Panc1 (cell line): ENCODE data around the gene TNNT3.

Experiments used
- POLR2AphosphoS5 ChIP-seq: IDR thresholded peaks from 2 replicates; pipeline ENCODE4 v1.6.1; 2012; ENCODE audit warnings: mild to moderate bottlenecking, low read depth, low read length, moderate library complexity
- TF ChIP-seq, protein P1 (sequence below): fragments of 450-650 bp; IDR thresholded peaks from 2 replicates; pipeline ENCODE4 v1.5.1; 2017; ENCODE audit warnings: mild to moderate bottlenecking
- TF ChIP-seq, protein P2 (sequence below), 2 experiments: IDR thresholded peaks; 2 replicates each; pipeline ENCODE4 v1.6.1; 2011 to 2012; ENCODE audit warnings: low read depth in 2 of 2, control low read depth in 1 of 2, low read length in 1 of 2, mild to moderate bottlenecking in 1 of 2, moderate library complexity in 1 of 2; ENCODE audit not compliant: insufficient read depth in 1 of 2

DNA sequence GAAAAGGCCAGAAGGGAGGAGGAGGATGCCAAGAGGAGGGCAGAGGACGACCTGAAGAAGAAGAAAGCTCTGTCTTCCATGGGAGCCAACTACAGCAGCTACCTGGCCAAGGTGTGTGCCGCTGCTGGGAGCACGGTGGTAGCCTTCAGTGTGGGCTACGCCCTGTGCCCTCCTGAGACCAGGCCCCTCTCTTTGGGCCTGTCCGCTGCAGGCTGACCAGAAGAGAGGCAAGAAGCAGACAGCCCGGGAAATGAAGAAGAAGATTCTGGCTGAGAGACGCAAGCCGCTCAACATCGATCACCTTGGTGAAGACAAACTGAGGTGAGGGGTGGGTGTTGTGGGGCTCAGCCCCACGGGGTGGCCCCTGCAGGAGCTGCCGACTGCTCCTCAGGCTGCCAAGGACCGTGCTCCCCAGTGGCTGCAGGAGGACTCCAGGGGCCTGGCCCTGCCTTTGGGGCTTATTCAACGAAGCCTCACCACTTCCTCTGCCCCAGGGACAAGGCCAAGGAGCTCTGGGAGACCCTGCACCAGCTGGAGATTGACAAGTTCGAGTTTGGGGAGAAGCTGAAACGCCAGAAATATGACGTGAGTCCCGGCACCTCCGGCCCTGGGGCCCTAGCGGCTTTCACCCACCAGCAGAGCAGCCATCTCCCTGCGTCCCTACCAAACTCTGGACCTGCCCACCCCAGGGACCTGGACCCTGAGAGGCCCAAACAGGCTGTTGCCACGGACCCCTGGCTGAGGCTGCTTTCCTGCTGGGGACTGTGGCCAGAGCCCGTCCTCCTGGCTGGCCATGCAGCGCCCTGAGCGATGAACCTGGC lies 15.0 kb downstream of the TNNT3 start:
- TF ChIP-seq, protein P1, sequence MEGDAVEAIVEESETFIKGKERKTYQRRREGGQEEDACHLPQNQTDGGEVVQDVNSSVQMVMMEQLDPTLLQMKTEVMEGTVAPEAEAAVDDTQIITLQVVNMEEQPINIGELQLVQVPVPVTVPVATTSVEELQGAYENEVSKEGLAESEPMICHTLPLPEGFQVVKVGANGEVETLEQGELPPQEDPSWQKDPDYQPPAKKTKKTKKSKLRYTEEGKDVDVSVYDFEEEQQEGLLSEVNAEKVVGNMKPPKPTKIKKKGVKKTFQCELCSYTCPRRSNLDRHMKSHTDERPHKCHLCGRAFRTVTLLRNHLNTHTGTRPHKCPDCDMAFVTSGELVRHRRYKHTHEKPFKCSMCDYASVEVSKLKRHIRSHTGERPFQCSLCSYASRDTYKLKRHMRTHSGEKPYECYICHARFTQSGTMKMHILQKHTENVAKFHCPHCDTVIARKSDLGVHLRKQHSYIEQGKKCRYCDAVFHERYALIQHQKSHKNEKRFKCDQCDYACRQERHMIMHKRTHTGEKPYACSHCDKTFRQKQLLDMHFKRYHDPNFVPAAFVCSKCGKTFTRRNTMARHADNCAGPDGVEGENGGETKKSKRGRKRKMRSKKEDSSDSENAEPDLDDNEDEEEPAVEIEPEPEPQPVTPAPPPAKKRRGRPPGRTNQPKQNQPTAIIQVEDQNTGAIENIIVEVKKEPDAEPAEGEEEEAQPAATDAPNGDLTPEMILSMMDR: no peak
- TF ChIP-seq POLR2AphosphoS5: no peak
- TF ChIP-seq, protein P2, sequence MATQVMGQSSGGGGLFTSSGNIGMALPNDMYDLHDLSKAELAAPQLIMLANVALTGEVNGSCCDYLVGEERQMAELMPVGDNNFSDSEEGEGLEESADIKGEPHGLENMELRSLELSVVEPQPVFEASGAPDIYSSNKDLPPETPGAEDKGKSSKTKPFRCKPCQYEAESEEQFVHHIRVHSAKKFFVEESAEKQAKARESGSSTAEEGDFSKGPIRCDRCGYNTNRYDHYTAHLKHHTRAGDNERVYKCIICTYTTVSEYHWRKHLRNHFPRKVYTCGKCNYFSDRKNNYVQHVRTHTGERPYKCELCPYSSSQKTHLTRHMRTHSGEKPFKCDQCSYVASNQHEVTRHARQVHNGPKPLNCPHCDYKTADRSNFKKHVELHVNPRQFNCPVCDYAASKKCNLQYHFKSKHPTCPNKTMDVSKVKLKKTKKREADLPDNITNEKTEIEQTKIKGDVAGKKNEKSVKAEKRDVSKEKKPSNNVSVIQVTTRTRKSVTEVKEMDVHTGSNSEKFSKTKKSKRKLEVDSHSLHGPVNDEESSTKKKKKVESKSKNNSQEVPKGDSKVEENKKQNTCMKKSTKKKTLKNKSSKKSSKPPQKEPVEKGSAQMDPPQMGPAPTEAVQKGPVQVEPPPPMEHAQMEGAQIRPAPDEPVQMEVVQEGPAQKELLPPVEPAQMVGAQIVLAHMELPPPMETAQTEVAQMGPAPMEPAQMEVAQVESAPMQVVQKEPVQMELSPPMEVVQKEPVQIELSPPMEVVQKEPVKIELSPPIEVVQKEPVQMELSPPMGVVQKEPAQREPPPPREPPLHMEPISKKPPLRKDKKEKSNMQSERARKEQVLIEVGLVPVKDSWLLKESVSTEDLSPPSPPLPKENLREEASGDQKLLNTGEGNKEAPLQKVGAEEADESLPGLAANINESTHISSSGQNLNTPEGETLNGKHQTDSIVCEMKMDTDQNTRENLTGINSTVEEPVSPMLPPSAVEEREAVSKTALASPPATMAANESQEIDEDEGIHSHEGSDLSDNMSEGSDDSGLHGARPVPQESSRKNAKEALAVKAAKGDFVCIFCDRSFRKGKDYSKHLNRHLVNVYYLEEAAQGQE (IDR thresholded peaks at IDR 0.05; ENCODE audit: insufficient read depth in 1 of 2, low read depth in 2 of 2, low read length in 1 of 2): no peak
